Duodenal mucosa (tissue), 2 donors: ENCODE data around the gene PRR36.

Source experiments
- H3K27ac ChIP-seq: one replicate; pipeline ENCODE4 v1.7.0; 2013; ENCODE audit warnings: low read depth, low read length
- H3K27me3 ChIP-seq, 2 donors: one replicate each; pipeline ENCODE4 v1.7.0; 2013; ENCODE audit warnings: low read length in 2 of 2, control low read depth in 1 of 2; ENCODE audit not compliant: insufficient read depth in 2 of 2, control insufficient read depth in 1 of 2
- H3K36me3 ChIP-seq, 2 donors: one replicate each; pipeline ENCODE4 v1.7.0; 2013; ENCODE audit warnings: low read length in 2 of 2, control low read depth in 1 of 2; ENCODE audit not compliant: insufficient read depth in 2 of 2, control insufficient read depth in 1 of 2
- H3K4me1 ChIP-seq, 2 donors: one replicate each; pipeline ENCODE4 v1.7.0; 2013; ENCODE audit warnings: low read length in 2 of 2, control low read depth in 1 of 2; ENCODE audit not compliant: insufficient read depth in 2 of 2, control insufficient read depth in 1 of 2
- H3K4me3 ChIP-seq, 2 donors: one replicate each; pipeline ENCODE4 v1.7.0; 2013; ENCODE audit warnings: low read length in 2 of 2, low read depth in 1 of 2
- H3K9ac ChIP-seq, 2 donors: one replicate each; pipeline ENCODE4 v1.7.0; 2013; ENCODE audit warnings: low read length in 2 of 2, low read depth in 1 of 2
- H3K9me3 ChIP-seq, 2 donors: one replicate each; pipeline ENCODE4 v1.7.0; 2013; ENCODE audit warnings: low read length in 2 of 2, control low read depth in 1 of 2; ENCODE audit not compliant: control insufficient read depth in 1 of 2

The PRR36 gene

DNA sequence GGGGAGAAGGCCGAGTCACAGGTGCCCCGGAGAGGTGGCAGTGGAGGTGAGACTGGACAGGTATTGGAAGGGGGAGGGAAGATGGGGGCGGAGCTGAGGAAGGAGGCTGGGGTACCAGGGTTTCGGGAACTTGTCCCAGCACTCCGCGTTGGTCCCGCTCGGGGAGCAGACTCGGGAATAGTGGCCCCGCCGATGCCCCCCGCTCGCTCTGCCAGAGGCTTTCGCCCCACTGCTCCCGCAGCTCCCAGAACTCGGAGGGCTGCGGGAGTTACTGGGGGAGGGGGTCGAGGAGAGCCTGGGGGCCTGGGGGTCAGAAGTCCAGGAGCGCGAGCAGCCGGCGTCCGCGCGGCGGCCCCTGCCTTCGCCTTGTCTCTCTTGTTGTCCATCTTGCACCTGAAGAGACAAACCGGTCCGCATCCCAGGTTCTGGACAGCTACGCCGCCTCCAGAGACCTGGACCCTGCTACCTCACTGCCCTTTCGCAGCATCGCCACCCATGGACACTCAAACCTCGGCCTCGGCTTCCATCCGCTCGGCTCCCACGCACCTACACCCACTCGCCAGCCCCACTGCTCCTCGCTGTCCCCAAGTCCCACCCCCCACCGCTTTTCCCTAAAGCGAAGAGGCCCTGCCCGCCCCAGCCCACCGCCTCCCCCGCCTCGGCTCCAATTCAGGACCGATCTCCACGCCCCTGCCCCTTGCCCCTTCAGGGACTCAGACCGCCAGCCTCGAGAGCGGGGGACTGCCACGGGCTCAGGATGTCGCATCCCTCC, 700 bp downstream of the PRR36 start:
- no peak overlapping the region for H3K9ac ChIP-seq
- H3K9me3 ChIP-seq, result no peaks in the 10 kb centered on the region
- H3K4me1 ChIP-seq, result peaks cover 5 to 21% of the 10 kb centered on the region in 2 donors
- H3K4me3 ChIP-seq, result no peak overlapping the region
- no peak overlapping the region for H3K27ac ChIP-seq
- peaks cover 18 to 24% of the 10 kb centered on the region in 2 donors for H3K27me3 ChIP-seq
- no peaks in the 10 kb centered on the region for H3K36me3 ChIP-seq

- H3K9ac ChIP-seq, result no peak overlapping the region
Measured at GRCh38 chr19:7872306-7873204, 1.6 kb downstream of the PRR36 start.

GRCh38 chr19:7871437-7872305, 2.5 kb downstream of the PRR36 start:
- Histone ChIP-seq H3K4me3 (peak overlapping the region in 1 of 2 donors; percentile 34), H3K9me3 (no peaks in the 10 kb centered on the region), H3K27me3 (peaks cover 22 to 33% of the 10 kb centered on the region in 2 donors), H3K27ac (no peak overlapping the region), H3K4me1 (peaks cover 7 to 25% of the 10 kb centered on the region in 2 donors), H3K36me3 (no peaks in the 10 kb centered on the region), H3K9ac (peak overlapping the region in 1 of 2 donors; percentile 38)

More at GRCh38 chr19:7872306-7873204, 1.6 kb downstream of the PRR36 start:
- H3K27ac ChIP-seq, result no peak overlapping the region
- no peaks in the 10 kb centered on the region for H3K9me3 ChIP-seq
- peaks cover 18 to 24% of the 10 kb centered on the region in 2 donors for H3K27me3 ChIP-seq
- H3K36me3 ChIP-seq, result no peaks in the 10 kb centered on the region
- H3K4me3 ChIP-seq, result peak overlapping the region in 1 of 2 donors; percentile 34
- H3K4me1 ChIP-seq, result peaks cover 7 to 25% of the 10 kb centered on the region in 2 donors

- no peaks in the 10 kb centered on the region for H3K9me3 ChIP-seq
- peak overlapping the region in 1 of 2 donors; percentile 34 for H3K4me3 ChIP-seq
- H3K27me3 ChIP-seq, result peaks cover 26 to 32% of the 10 kb centered on the region in 2 donors
- H3K27ac ChIP-seq, result no peak overlapping the region
- no peaks in the 10 kb centered on the region for H3K36me3 ChIP-seq
- no peak overlapping the region for H3K9ac ChIP-seq
- peaks cover 7 to 25% of the 10 kb centered on the region in 2 donors for H3K4me1 ChIP-seq
Measured at GRCh38 chr19:7870571-7871436, 3.4 kb downstream of the PRR36 start.

GRCh38 chr19:7869910-7870511, 4.2 kb downstream of the PRR36 start:
- Histone ChIP-seq H3K4me1 (peaks cover 7 to 25% of the 10 kb centered on the region in 2 donors), H3K36me3 (no peaks in the 10 kb centered on the region), H3K27ac (no peak overlapping the region), H3K4me3 (peak overlapping the region in 1 of 2 donors; percentile 58), H3K9ac (no peak overlapping the region), H3K9me3 (no peaks in the 10 kb centered on the region), H3K27me3 (peaks cover 31 to 38% of the 10 kb centered on the region in 2 donors)

DNA sequence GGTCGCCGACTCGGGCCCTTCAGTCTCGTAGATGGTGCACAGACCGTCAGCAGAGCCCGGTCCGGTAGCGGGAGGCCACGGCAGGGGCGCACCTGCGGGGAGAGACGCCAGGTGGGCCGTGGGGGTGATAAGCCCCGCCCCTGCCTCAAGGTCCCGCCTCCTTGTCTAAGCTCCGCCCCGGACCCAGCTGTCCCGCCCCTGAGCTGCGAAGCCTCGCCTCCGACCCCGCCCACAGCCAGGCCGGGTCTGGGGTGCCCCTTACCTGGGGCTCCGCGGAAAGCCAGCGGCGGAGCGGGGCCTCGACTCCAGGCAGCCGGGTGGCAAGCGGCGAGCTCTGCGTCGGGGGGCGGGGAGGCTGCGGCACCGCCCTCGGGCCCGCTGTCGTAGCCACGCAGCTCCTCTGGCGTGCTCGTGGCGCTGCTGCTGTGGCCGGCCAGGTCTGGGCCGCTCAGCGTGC, 4.7 kb downstream of the PRR36 start:
- H3K9ac ChIP-seq, result no peak overlapping the region
- peaks cover 30 to 38% of the 10 kb centered on the region in 2 donors for H3K27me3 ChIP-seq
- H3K4me1 ChIP-seq, result peaks cover 7 to 21% of the 10 kb centered on the region in 2 donors
- no peak overlapping the region for H3K27ac ChIP-seq
- peak overlapping the region; percentile 50 to 58 for H3K4me3 ChIP-seq
- no peaks in the 10 kb centered on the region for H3K9me3 ChIP-seq
- no peaks in the 10 kb centered on the region for H3K36me3 ChIP-seq

- Histone ChIP-seq H3K27me3 (peaks cover 34 to 42% of the 10 kb centered on the region in 2 donors), H3K9ac (peak overlapping the region; percentile 44 to 57), H3K4me3 (peak overlapping the region; percentile 50 to 58)
Measured at GRCh38 chr19:7868671-7869452, 5.3 kb downstream of the PRR36 start.

GRCh38 chr19:7868326-7868670, 5.9 kb downstream of the PRR36 start:
- H3K27ac ChIP-seq, result no peak overlapping the region
- peaks cover 35 to 41% of the 10 kb centered on the region in 2 donors for H3K27me3 ChIP-seq
- peak overlapping the region; percentile 37 to 58 for H3K4me3 ChIP-seq
- peak overlapping the region in 1 of 2 donors; percentile 44 for H3K9ac ChIP-seq
- H3K36me3 ChIP-seq, result no peaks in the 10 kb centered on the region
- no peaks in the 10 kb centered on the region for H3K9me3 ChIP-seq
- peaks cover 7 to 21% of the 10 kb centered on the region in 2 donors for H3K4me1 ChIP-seq

More at GRCh38 chr19:7868671-7869452, 5.3 kb downstream of the PRR36 start:
- peaks cover 7 to 21% of the 10 kb centered on the region in 2 donors for H3K4me1 ChIP-seq
- no peaks in the 10 kb centered on the region for H3K36me3 ChIP-seq
- H3K27ac ChIP-seq, result no peak overlapping the region
- H3K9me3 ChIP-seq, result no peaks in the 10 kb centered on the region
